ENCODE data around the gene CHD1L.
"Not testable (repeated sequence)": the region's sequence is repeated elsewhere in the genome, so short reads cannot be mapped to it uniquely, and the experiment has no call there.

The CHD1L gene

DNA sequence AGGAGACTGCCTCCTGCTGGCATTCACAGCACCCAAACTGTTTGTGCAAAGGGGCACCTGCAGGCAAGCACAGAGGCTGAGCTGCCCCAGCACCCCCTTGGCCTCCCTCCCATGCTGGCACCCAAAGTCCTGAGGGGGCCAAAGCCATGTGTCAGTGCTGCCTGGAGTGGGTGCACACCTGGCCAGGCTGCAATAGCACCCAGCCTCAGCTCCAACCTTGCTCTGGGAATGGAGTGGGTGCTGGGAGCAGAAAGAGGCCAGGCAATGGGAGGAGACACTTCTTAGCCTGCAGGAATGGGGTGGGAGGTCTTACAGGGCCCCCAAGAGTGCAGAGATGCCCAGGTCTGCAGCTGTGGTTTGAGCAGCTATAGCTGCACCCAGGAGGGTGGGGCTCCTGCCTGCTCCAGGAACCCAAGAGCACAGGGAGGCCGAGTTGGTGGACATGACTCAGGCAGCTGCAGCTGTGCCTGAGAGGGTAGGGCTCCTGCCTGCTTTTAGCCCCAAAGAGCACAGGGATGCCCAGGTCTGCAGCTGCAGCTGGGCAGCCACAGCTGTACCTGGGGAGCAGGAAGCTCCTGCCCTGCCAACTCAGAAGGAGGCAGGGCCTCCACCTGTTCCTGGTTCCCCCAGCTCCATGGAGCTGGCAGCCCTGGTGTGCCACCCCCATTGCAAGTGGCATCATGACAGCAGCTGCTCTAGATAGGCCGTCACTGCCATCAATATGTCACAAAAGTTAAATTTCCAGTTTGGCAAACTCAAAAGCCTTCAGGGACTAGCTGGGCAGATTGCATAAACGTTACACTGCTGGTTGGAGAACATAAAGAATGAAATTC lies 5.3 kb upstream of the CHD1L start:
- no CpG with 5 or more reads among the region's 3 CpGs for WGBS (ENCODE audit: extremely low coverage, insufficient coverage, insufficient read length)
- H3K4ac ChIP-seq (ENCODE audit: low read depth, low read length): no peak overlapping the region
- no peak overlapping the region for H2BK5ac ChIP-seq (ENCODE audit: low read depth, low read length, poor library complexity)
- H4K91ac ChIP-seq (ENCODE audit: low read depth, low read length): no peak overlapping the region
- H3K79me1 ChIP-seq (ENCODE audit: low read length): no peaks in the 10 kb centered on the region
- peaks cover 14% of the 10 kb centered on the region for H3K9me3 ChIP-seq (ENCODE audit: insufficient read depth, low read depth, low read length)
- H4K8ac ChIP-seq (ENCODE audit: low read depth, low read length): no peak overlapping the region
- H3K79me2 ChIP-seq (ENCODE audit: control insufficient read depth, insufficient read depth, low read length, poor library complexity): no peaks in the 10 kb centered on the region
- no peak overlapping the region for H2AK5ac ChIP-seq (ENCODE audit: low read length)
- H3K14ac ChIP-seq (ENCODE audit: low read length): no peak overlapping the region
- H3K18ac ChIP-seq (ENCODE audit: low read length): no peak overlapping the region
- DNase-seq: peak; percentile 67 to 95
- no peaks in the 10 kb centered on the region for H3K36me3 ChIP-seq (ENCODE audit: control insufficient read depth in 1 of 2, insufficient read depth in 2 of 2, low read length in 2 of 2)
- no peak overlapping the region for H2BK120ac ChIP-seq (ENCODE audit: insufficient read depth, low read length, poor library complexity)
- no peak overlapping the region for H3K27ac ChIP-seq (ENCODE audit: low read depth, low read length)
- H3K23ac ChIP-seq (ENCODE audit: low read length): no peak overlapping the region
- H3K27me3 ChIP-seq (ENCODE audit: insufficient read depth, low read length): peaks cover 3% of the 10 kb centered on the region
- no peak overlapping the region for H2BK12ac ChIP-seq (ENCODE audit: low read length)
- H3K4me1 ChIP-seq (ENCODE audit: control insufficient read depth in 1 of 2, insufficient read depth in 2 of 2, low read length in 2 of 2): peaks cover 0 to under 1% of the 10 kb centered on the region in 2 experiments
- no peak overlapping the region for H2AFZ ChIP-seq (ENCODE audit: insufficient read depth, low read length, poor library complexity)
- no peak overlapping the region for H4K12ac ChIP-seq (ENCODE audit: low read depth, low read length)
- no peak overlapping the region for H3K9ac ChIP-seq (ENCODE audit: low read length)
- H3K4me3 ChIP-seq (ENCODE audit: low read depth, low read length): no peak overlapping the region
- H3K4me2 ChIP-seq (ENCODE audit: low read length): no peak overlapping the region

DNA sequence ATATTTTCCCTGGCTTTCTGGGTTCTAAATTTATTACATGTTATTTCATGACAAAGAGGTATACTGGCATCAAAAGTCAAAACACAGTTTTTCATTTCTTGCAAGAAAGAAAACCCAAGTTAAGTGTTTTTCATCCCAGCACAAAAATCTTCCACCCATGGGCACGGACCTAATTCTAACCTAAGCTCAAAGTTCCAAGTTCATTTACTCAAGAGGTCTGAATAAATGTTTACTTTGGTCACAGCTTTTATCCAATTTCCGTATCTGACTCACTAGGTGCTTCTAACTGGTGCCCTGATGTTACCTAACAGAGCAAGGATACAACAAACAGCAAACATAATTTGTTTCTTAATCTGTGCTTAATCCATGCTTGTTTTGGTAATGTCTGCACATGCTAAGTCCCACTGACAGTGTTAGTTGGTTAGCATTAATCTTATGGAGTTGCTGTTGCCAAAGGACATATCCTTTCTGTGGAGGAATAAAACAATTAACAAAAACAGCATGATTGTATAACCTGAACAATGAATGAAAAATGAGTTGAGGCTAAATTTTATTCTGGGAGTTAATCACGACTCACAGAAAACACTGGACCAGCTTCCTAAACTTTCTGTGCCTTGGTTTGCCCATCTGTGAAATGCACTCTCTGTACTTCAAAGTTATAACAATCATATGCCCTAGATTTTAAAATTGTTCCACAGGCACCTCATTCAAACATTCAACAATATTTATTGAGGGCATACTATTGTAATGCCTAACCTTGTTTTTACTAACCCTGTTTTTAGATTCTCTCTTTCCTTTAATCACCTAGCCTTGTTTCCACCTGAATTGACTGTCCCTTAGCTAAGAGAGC lies 4.2 kb upstream of the CHD1L start:
- Histone ChIP-seq H2AK5ac (ENCODE audit: low read length) (no peak overlapping the region), H3K9ac (ENCODE audit: low read length) (no peak overlapping the region), H3K4me2 (ENCODE audit: low read length) (no peak overlapping the region), H4K12ac (ENCODE audit: low read depth, low read length) (no peak overlapping the region), H3K27me3 (ENCODE audit: insufficient read depth, low read length) (peaks cover 3% of the 10 kb centered on the region), H3K18ac (ENCODE audit: low read length) (no peak overlapping the region), H3K23ac (ENCODE audit: low read length) (no peak overlapping the region), H3K4me1 (ENCODE audit: control insufficient read depth in 1 of 2, insufficient read depth in 2 of 2, low read length in 2 of 2) (peaks cover 0 to 2% of the 10 kb centered on the region in 2 experiments), H2BK5ac (ENCODE audit: low read depth, low read length, poor library complexity) (no peak overlapping the region), H3K79me2 (ENCODE audit: control insufficient read depth, insufficient read depth, low read length, poor library complexity) (peaks cover 3% of the 10 kb centered on the region), H3K4ac (ENCODE audit: low read depth, low read length) (no peak overlapping the region), H3K27ac (ENCODE audit: low read depth, low read length) (no peak overlapping the region), H3K36me3 (ENCODE audit: control insufficient read depth in 1 of 2, insufficient read depth in 2 of 2, low read length in 2 of 2) (no peaks in the 10 kb centered on the region), H4K8ac (ENCODE audit: low read depth, low read length) (no peak overlapping the region), H4K91ac (ENCODE audit: low read depth, low read length) (no peak overlapping the region), H2BK12ac (ENCODE audit: low read length) (no peak overlapping the region), H3K14ac (ENCODE audit: low read length) (no peak overlapping the region), H3K79me1 (ENCODE audit: low read length) (peaks cover 4% of the 10 kb centered on the region), H2BK120ac (ENCODE audit: insufficient read depth, low read length, poor library complexity) (no peak overlapping the region), H3K4me3 (ENCODE audit: low read depth, low read length) (no peak overlapping the region), H3K9me3 (ENCODE audit: insufficient read depth, low read depth, low read length) (peaks cover 12% of the 10 kb centered on the region), H2AFZ (ENCODE audit: insufficient read depth, low read length, poor library complexity) (no peak overlapping the region)
- WGBS (ENCODE audit: extremely low coverage, insufficient coverage, insufficient read length): no CpG with 5 or more reads among the region's 3 CpGs
- peak in 1 of 2 donors; percentile 59 for DNase-seq

GRCh38 chr1:147238925-147239820 lies 3.3 kb upstream of the CHD1L start:
- no peak overlapping the region for H3K18ac ChIP-seq (ENCODE audit: low read length)
- peaks cover 3% of the 10 kb centered on the region for H3K27me3 ChIP-seq (ENCODE audit: insufficient read depth, low read length)
- H3K4me3 ChIP-seq (ENCODE audit: low read depth, low read length): no peak overlapping the region
- peaks cover 5% of the 10 kb centered on the region for H3K79me2 ChIP-seq (ENCODE audit: control insufficient read depth, insufficient read depth, low read length, poor library complexity)
- no peak overlapping the region for H3K4me2 ChIP-seq (ENCODE audit: low read length)
- H4K12ac ChIP-seq (ENCODE audit: low read depth, low read length): no peak overlapping the region
- no peak overlapping the region for H2AFZ ChIP-seq (ENCODE audit: insufficient read depth, low read length, poor library complexity)
- peaks cover 4% of the 10 kb centered on the region for H3K79me1 ChIP-seq (ENCODE audit: low read length)
- H4K91ac ChIP-seq (ENCODE audit: low read depth, low read length): no peak overlapping the region
- H3K9me3 ChIP-seq (ENCODE audit: insufficient read depth, low read depth, low read length): peaks cover 12% of the 10 kb centered on the region
- H3K4me1 ChIP-seq (ENCODE audit: control insufficient read depth in 1 of 2, insufficient read depth in 2 of 2, low read length in 2 of 2): peaks cover 0 to 2% of the 10 kb centered on the region in 2 experiments
- H3K9ac ChIP-seq (ENCODE audit: low read length): no peak overlapping the region
- WGBS (ENCODE audit: extremely low coverage, insufficient coverage, insufficient read length): no CpG with 5 or more reads among the region's 11 CpGs
- no peak overlapping the region for H2BK5ac ChIP-seq (ENCODE audit: low read depth, low read length, poor library complexity)
- no peak overlapping the region for H2BK120ac ChIP-seq (ENCODE audit: insufficient read depth, low read length, poor library complexity)
- no peak overlapping the region for H4K8ac ChIP-seq (ENCODE audit: low read depth, low read length)
- H3K36me3 ChIP-seq (ENCODE audit: control insufficient read depth in 1 of 2, insufficient read depth in 2 of 2, low read length in 2 of 2): no peaks in the 10 kb centered on the region
- H3K23ac ChIP-seq (ENCODE audit: low read length): no peak overlapping the region
- no peak for DNase-seq
- no peak overlapping the region for H3K14ac ChIP-seq (ENCODE audit: low read length)
- H3K4ac ChIP-seq (ENCODE audit: low read depth, low read length): no peak overlapping the region
- H2AK5ac ChIP-seq (ENCODE audit: low read length): no peak overlapping the region
- H3K27ac ChIP-seq (ENCODE audit: low read depth, low read length): no peak overlapping the region
- H2BK12ac ChIP-seq (ENCODE audit: low read length): no peak overlapping the region

GRCh38 chr1:147240131-147240721 lies 2.3 kb upstream of the CHD1L start:
- not testable (repeated sequence) for H3K36me3 ChIP-seq (ENCODE audit: control insufficient read depth in 1 of 2, insufficient read depth in 2 of 2, low read length in 2 of 2); H3K9ac ChIP-seq (ENCODE audit: low read length); H4K91ac ChIP-seq (ENCODE audit: low read depth, low read length); H2AK5ac ChIP-seq (ENCODE audit: low read length); H3K27ac ChIP-seq (ENCODE audit: low read depth, low read length); DNase-seq; H3K79me2 ChIP-seq (ENCODE audit: control insufficient read depth, insufficient read depth, low read length, poor library complexity); H2AFZ ChIP-seq (ENCODE audit: insufficient read depth, low read length, poor library complexity); H3K18ac ChIP-seq (ENCODE audit: low read length); H3K23ac ChIP-seq (ENCODE audit: low read length); H3K4me1 ChIP-seq (ENCODE audit: control insufficient read depth in 1 of 2, insufficient read depth in 2 of 2, low read length in 2 of 2); H4K12ac ChIP-seq (ENCODE audit: low read depth, low read length); H4K8ac ChIP-seq (ENCODE audit: low read depth, low read length); H2BK12ac ChIP-seq (ENCODE audit: low read length); H3K4ac ChIP-seq (ENCODE audit: low read depth, low read length); H3K4me2 ChIP-seq (ENCODE audit: low read length); H2BK120ac ChIP-seq (ENCODE audit: insufficient read depth, low read length, poor library complexity); H3K14ac ChIP-seq (ENCODE audit: low read length); H3K27me3 ChIP-seq (ENCODE audit: insufficient read depth, low read length); H2BK5ac ChIP-seq (ENCODE audit: low read depth, low read length, poor library complexity); H3K79me1 ChIP-seq (ENCODE audit: low read length); H3K4me3 ChIP-seq (ENCODE audit: low read depth, low read length)
- WGBS (ENCODE audit: extremely low coverage, insufficient coverage, insufficient read length): no CpG with 5 or more reads among the region's 5 CpGs
- H3K9me3 ChIP-seq (ENCODE audit: insufficient read depth, low read depth, low read length): peaks cover 12% of the 10 kb centered on the region
